ENCODE measurements around the gene SPATA16. TPM values are rescaled to one million over a fixed set of nuclear protein-coding genes. Genes with fewer than 3 reads are reported as not detected.

Gene SPATA16
- total and polyA plus RNA-seq, 2 of the 13 experiments (the other 11 are each of a cell fraction or from before 2014, with no cell fraction given) = not detected

DNA sequence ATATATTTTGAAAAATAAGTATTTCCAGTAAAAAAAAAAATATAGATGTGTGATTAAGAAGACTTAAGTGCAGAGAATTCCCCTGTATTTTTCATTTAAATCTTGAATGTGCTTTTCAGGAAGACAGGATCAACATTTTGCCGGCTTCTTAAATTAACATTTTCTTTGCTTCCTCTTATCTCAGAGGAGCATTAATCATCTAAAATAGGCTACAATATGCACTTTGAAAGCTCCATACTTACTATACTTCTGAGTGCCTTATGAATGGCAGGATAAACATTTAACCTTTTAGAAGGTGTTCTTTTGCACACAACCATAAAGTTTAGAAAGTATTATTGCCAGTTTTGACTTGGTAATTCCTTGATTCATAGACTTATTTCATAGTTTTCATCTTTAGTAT, 226.2 kb downstream of the SPATA16 start:
- Histone ChIP-seq H3K4me2 (ENCODE audit: low read depth, low read length) (no peak overlapping the region), H3K27me3 (ENCODE audit: control insufficient read depth in 1 of 2, insufficient read depth in 2 of 2, low read length in 2 of 2) (peaks cover 0 to 3% of the 10 kb centered on the region in 2 experiments; a peak in 1 of 5 replicates), H3K79me2 (ENCODE audit: insufficient read depth, low read length) (no peaks in the 10 kb centered on the region), H2AFZ (ENCODE audit: low read length) (no peak overlapping the region), H3K9ac (ENCODE audit: insufficient read depth, low read depth, low read length) (no peak overlapping the region), H3K27ac (ENCODE audit: extremely low read length, insufficient read depth, low read length) (no peak overlapping the region), H3K9me3 (ENCODE audit: low read length) (no peaks in the 10 kb centered on the region), H3K36me3 (replicated peaks in 1 of 2; ENCODE audit: control insufficient read depth in 1 of 2, insufficient read depth in 2 of 2, low read length in 2 of 2) (no peaks in the 10 kb centered on the region), H4K20me1 (ENCODE audit: insufficient read depth, low read length) (no peaks in the 10 kb centered on the region), H3K4me1 (ENCODE audit: insufficient read depth, low read length) (peaks cover 23% of the 10 kb centered on the region), H3K4me3 (replicated peaks in 1 of 3; ENCODE audit: insufficient read depth in 1 of 3, low read depth in 2 of 3, low read length in 3 of 3) (no peak overlapping the region)
- whole genome bisulfite sequencing (ENCODE audit: low lambda C conversion rate) = 3% methylated on average over 1 of the region's 1 CpG
- ChIA-PET CTCF (ENCODE audit: low intra/inter-chr PET ratio, low total read pairs) (no interaction called here), POLR2A (no interaction called here)
- TF ChIP-seq HDAC6 (IDR thresholded peaks at IDR 0.05; ENCODE audit: low read depth, low read length) = no peak
- no peak for TF ChIP-seq SOX6 (IDR thresholded peaks at IDR 0.05)
- no peak for TF ChIP-seq SOX6 (CRISPR knock-in tag; IDR thresholded peaks at IDR 0.05)
- TF ChIP-seq RFX1 (IDR thresholded peaks at IDR 0.05) = no peak
- no peak for TF ChIP-seq NFKBIZ (CRISPR knock-in tag; IDR thresholded peaks at IDR 0.05)
- DNase-seq (ENCODE audit: low spot score) = no peak
- ATAC-seq = no peak
- no TSS peak for BruUV-seq (replicated peaks)
- FAIRE-seq = no peak
- in situ Hi-C loops (cut with HindIII; ENCODE audit: extremely low pct_ligation_motif_present, low pct_unique_long_range_greater_than_20kb) (no loop called here), intact Hi-C loops (cut with micrococcal nuclease; ENCODE audit: unreplicated experiment) (no loop called here)

DNA sequence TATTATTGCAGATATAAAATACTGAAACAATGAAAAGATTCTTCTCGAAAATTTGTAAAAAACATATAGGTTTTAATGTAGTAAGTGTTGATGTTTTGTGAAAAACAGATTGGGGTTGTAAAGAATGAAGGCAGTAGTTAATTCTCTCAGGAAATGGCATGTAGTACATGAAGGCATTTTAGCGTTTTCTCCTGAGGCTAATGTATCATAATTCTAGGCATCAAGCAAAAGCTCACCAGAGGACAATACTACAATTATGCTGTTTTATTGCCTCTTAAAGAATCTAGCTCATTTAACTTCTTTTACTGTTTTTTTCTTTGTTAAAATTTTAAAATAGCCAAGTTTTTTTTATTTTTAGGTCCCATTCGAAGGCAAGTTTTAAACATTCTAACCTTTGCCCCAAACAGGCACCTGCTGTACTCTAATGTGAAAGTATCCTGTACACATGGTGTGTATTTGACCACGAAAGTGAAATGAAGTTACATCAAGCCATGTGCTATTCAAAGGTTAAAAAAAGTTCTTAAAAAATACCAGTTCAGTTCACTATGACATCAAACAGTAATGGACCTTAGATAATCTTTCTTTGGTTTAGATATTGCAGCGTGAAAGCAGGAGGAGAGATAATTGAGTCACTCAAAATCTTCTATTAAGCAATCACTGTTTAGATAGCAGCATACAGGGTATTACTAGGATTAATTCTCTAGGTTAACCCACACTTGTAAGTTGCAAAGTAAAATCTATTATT, 227.0 kb downstream of the SPATA16 start:
- Histone ChIP-seq H3K27ac (ENCODE audit: extremely low read length, insufficient read depth, low read length) (no peak overlapping the region), H3K9me3 (ENCODE audit: low read length) (no peaks in the 10 kb centered on the region), H3K36me3 (replicated peaks in 1 of 2; ENCODE audit: control insufficient read depth in 1 of 2, insufficient read depth in 2 of 2, low read length in 2 of 2) (no peaks in the 10 kb centered on the region), H3K4me2 (ENCODE audit: low read depth, low read length) (no peak overlapping the region), H3K79me2 (ENCODE audit: insufficient read depth, low read length) (no peaks in the 10 kb centered on the region), H3K4me1 (ENCODE audit: insufficient read depth, low read length) (peaks cover 15% of the 10 kb centered on the region), H3K4me3 (replicated peaks in 1 of 3; ENCODE audit: insufficient read depth in 1 of 3, low read depth in 2 of 3, low read length in 3 of 3) (no peak overlapping the region), H2AFZ (ENCODE audit: low read length) (no peak overlapping the region), H3K9ac (ENCODE audit: insufficient read depth, low read depth, low read length) (no peak overlapping the region), H4K20me1 (ENCODE audit: insufficient read depth, low read length) (no peaks in the 10 kb centered on the region), H3K27me3 (ENCODE audit: control insufficient read depth in 1 of 2, insufficient read depth in 2 of 2, low read length in 2 of 2) (peaks cover 0 to 3% of the 10 kb centered on the region in 2 experiments; a peak in 1 of 5 replicates)
- FAIRE-seq = no peak
- in situ Hi-C loops (cut with HindIII; ENCODE audit: extremely low pct_ligation_motif_present, low pct_unique_long_range_greater_than_20kb) (no loop called here), intact Hi-C loops (cut with micrococcal nuclease; ENCODE audit: unreplicated experiment) (no loop called here)
- no peak for TF ChIP-seq RFX5 (IDR thresholded peaks at IDR 0.05; ENCODE audit: low read depth, low read length)
- no peak for TF ChIP-seq KDM3A (CRISPR knock-in tag; IDR thresholded peaks at IDR 0.05; ENCODE audit: low read depth)
- no peak for TF ChIP-seq SIX1 (CRISPR knock-in tag; IDR thresholded peaks at IDR 0.05; ENCODE audit: borderline replicate concordance)
- DNase-seq (ENCODE audit: low spot score) = no peak
- WGBS (ENCODE audit: low lambda C conversion rate) = 11% methylated on average over 5 of the region's 5 CpGs
- no peak for ATAC-seq
- POLR2A ChIA-PET = no interaction called here
- CTCF ChIA-PET (ENCODE audit: low intra/inter-chr PET ratio, low total read pairs) = no interaction called here
- BruUV-seq (replicated peaks) = no TSS peak
